ENCODE measurements around the gene OSGIN1. TPM values are rescaled to one million over a fixed set of nuclear protein-coding genes. Genes with fewer than 3 reads are reported as not detected.
"Not testable (repeated sequence)": the region's sequence is repeated elsewhere in the genome, so short reads cannot be mapped to it uniquely, and the experiment has no call there.

OSGIN1 gene
- total RNA-seq, 1 donor from 2014 or later, result 1.4 TPM

DNA sequence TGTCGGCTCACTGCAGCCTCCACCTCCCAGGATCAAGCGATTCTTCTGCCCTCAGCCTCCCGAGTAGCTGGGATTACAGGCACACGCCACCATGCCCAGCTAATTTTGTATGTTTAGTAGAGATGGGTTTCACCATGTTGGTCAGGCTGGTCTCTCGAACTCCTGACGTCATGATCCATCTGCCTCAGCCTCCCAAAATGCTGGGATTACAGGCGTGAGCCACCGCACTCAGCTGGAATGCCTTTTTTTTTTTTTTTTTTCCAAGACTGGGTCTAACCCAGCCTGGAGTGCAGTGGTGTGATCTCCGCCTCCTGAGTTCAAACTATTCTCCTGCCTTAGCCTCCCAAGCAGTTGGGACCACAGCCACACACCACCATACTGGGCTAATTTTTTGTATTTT lies 11.5 kb upstream of the OSGIN1 start:
- DNase-seq (ENCODE audit: low read depth), result not testable (repeated sequence)

DNA sequence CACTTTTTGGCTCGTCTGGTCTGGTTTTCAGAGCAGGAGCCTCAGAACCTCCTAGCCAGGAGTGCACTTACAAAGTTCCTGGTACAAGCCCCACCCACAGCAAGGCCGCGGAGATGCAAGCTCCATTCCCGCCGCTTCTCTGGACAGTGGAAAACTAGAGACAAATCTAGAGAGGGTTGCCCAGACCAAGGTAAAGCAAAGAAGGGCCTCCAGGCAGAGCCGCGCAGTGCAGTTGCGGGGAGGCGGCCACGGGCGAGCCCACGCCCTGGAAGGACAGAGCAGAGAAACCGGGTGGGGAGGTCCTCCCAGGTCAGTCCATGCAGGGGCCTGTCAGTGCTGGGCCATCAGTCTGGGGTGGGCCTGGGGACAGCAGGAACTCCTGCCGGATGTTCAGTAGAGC lies 11.0 kb upstream of the OSGIN1 start:
- no peak for DNase-seq (ENCODE audit: low read depth)

DNA sequence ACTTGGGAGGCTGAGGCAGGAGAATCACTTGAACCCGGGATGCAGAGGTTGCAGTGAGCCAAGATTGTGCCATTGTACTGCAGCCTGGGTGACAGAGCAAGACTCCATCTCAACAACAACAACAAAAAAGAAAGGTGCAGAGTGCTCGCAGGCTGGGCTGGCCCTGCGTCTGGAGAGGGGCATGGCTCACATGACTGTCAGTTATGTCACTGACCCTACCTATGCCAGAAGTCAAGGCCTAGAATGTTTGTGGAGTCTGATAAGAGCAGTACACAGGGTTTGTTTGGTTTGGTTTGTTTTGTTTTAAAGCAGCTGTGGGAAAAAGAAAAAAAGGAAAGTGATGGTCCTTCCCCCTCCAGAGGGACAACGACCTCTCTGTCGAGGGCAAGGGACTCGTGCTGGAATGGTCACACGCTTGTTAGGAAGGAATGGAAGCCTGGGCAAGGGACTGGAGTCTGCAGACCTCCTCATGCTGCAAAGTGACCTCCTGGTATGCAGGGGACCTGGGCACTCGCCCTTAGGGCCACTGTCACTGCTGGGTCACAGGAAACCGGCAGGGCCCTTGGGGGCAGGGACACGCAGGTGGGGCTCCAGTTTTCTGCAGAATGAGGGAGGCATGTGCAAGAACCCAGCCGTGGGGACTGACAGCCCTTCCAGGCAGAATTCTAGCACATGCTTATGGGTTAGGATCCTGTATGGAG lies 10.1 kb upstream of the OSGIN1 start:
- no peak for DNase-seq (ENCODE audit: low read depth)

DNA sequence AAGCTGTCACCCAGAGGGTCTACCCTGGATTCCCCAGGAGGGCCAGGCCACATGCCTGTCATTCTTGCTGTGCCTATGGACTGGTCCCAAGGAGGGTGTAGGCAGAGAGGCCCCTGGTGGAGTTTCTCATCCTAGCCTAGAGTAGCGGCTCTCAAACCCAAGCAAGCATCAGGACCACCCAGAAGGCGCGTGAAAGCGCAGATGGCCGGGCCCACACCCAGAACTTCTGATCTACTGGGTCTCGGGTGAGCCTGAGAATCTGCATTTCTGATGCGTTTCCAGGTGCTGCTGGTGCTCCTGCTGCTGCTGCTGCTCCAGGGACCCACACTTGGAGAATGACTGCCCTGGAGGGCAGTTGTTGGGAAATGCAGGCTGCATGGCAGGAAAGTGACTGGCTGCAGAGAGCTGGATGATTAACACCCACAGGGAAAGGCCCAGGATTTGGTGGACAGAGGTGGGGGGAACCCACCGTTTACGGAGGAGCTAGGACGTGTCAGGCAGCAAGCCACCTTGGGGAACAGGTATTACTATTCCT lies 9.5 kb upstream of the OSGIN1 start:
- DNase-seq (ENCODE audit: low read depth), result no peak

DNA sequence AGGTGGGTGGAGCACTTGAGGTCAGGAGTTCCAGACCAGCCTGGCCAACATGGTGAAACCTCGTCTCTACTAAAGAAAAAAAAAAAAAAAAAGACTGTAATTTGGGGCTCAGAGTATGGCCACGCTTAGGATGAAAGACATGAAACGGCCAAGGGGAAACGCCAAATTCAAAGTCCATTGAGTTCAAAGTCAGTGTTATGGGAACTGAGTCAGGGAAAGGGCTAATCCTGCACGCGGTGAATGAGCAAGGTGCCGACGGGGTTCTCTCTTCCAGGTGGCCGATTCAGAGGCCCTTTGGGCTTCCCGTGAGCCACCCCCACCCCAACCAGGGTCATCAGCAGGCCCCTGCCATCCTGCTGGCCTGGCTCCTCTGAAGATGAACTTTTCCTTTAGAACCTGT lies 7.5 kb upstream of the OSGIN1 start:
- DNase-seq (ENCODE audit: low read depth), result no peak

DNA sequence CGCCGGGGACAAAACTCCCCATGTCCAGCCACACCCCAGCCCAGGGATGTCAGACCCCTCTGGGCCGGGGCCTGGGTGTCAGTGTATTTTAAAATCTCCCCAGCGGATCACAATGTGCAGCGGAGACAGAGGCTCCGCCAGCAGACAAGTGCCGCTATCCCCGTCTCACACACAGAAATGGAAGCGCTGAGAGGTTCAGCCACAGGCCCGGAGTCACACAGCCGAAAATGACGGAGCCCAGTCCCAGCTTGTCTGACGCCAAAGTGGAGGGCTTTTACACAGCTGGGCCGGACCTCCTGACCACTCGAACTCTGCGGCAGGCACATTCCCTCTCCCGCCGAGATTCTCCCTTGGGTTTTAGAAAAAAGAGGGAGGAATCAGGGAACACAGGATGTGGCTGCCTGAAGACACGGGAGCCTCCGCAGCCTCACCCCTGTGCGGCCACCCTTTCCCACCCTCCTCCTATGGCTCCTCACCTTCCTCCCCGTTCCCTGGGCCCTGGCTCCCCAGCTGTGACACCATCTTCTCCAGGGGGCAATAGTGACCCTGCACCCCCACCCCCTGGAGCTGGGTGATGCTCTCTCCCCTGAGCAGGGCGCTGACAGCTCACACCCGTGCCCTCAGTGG lies 6.8 kb upstream of the OSGIN1 start:
- no peak for DNase-seq (ENCODE audit: low read depth)

DNA sequence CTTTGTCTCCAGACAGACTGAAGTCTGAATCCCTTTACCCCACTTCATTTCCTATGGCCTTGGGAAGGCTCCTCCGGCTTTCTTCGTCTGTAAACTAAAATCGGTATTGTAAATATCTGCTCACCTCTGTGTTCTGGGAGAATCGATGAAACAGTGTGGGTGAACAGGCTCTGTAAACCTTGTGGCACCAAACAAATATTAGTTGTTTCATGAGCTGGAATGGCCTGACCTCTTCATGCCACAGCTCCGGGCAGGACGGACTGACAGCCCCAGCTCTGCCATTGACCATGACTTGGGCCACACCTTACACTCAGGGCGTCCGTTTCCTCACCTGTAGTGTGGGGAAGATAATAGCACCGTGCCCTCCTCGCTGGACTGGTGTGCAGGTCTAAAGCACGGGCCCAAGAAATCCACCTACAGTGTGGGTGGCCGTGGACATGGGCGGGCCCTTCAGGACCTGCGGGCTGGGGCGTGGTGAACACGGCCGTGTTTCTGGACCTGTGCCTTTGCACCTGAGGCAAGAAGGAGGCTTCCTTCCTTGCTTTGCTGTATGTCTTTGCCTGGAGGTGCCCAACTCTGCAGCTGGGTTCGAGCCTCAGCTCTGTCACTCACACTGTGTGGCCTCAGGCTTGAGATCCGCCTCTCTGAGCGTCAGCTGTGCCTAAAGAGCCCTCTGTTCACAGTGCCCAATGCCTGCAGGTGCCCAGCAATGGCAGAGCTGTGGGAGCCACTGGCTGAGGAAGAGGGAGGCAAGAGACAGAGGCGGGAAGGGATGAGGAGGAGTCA lies 6.1 kb upstream of the OSGIN1 start:
- DNase-seq (ENCODE audit: low read depth), result no peak

DNA sequence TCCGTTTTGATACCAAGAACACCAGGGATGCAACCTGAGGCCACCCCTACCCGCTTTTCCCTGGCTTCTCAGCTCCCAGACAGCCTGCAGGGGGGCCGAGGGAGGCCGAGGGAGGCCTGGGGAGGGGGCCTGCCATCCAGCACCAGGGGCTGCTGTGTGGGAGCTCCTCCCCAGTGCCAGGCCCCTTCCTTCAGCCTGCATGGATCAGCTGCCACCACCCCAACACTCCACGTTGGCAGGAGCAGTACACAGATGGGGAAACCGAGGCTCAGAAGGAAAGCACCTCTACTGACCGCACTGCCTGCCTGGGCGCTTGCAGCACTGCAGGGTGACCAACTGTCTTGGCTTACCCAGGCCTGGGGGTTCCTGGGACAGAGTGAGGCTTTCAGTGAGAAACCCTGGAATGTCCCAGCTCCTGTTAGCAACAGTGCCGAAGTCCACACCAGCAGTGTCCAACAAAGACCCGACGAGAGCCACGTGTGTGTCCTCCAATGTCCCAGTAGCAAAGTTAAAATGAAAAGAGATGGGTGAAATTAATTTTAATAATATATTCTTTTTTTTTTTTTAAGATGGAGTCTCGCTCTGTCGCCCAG lies 5.3 kb upstream of the OSGIN1 start:
- DNase-seq (ENCODE audit: low read depth), result no peak

DNA sequence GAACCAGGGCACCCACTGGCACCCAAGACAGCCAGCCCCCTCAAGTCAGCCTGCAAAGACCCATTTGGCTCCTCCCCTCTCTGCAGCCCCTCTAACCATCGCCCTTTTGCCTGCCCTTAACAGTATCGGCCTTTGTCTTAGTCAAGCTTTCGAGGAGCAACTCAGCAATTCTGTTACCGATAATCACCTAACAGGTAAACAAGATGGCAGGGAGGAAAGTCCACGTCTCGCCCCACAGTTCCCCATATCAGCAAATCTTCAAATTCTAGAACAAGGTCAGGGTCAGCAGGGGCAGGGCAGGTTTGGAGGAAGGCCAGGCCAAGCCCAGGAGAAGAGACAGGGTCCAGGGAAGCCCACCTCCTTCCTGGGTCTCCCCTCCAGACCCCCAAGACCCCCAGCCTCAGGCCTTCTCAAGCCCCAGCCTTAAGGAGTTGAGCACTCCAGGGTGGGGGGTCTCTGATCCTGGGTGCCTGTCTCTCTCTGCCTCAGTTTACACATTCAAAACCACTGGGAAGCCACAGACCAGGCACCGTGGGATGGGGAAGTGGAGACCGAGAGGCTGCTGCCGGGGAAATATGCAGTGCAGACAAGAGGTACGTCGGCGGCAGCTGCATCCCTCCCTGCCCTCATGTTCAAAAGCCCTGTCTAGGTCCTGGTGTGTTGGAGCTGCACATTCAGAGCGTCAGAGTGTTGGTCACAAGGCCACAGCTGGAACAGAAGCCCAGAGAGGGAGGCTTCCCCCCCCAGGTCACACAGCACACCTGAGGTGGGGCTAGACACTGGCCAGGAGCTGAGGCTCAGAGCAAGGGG lies 3.9 kb upstream of the OSGIN1 start:
- DNase-seq (ENCODE audit: low read depth), result no peak

DNA sequence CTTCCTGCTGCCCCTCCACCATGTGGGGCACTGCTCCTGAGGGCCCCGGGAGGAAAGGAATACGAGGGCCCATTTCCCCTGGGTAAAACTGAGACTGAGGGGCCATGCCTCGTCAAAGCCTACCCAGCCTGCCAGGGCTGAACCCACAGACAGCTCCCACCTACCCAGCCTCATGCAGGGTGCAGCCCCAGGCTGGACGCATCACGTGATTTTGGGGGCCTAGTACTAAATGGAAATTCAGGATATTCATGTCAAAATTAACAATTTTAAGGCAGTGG lies 3.4 kb upstream of the OSGIN1 start:
- DNase-seq (ENCODE audit: low read depth), result no peak

DNA sequence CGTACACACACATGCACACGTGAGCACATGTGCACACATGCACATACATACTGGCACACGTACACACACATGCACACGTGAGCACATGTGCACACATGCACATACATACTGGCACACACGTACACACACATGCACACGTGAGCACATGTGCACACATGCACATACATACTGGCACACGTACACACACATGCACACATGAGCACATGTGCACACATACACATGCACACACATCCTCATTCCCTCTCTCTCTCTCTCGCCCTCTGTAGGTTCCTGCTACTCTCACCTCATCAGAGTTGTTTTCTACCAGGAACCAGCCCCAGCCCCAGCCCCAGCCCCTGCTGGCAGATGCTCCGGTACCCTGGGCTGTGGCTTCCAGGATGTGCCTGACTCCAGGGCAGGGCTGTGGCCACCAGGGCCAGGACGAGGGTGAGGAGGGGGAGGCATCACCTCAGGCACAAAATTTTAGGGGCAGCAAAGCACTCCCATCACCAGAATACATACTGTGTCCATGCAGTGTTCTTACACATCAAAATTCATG lies 2.1 kb upstream of the OSGIN1 start:
- not testable (repeated sequence) for DNase-seq (ENCODE audit: low read depth)

DNA sequence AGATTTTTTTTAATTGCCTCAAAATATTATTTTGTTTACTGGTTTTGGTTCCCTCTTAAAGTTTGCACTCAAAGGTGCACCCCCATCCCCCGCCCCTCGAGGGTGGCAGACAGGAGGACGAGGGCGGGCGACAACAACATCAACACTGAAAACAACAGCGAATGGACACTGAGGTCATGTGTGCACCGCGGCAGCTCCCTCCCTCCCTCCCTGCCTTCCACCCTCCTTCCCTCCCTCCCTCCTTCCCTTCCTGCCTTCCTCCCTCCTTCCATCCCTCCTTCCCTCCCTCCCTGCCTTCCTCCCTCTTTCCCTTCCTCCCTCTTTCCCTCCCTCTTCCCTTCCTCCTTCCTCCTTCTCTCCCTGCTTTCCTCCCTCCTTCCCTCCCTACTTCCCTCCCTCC lies 1.5 kb upstream of the OSGIN1 start:
- DNase-seq (ENCODE audit: low read depth), result no peak

DNA sequence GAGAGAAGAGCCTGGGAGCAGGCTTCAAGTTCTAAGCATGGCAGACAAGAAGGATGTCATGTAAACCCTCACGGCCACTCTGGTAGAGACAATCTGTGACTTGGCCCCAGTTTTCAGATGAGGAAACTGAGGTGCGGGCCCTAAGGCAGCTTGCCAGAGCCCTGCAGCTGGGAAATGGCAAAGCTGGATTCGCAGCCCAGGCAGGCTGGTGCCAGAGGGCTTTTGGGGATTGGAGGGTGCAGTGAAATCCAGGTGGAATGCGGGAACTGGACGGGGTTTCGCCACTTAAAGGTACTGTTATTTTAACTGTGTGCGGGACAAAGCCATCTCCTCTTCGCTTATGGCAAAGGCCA lies 477 bp upstream of the OSGIN1 start:
- peak; percentile 58 for DNase-seq (ENCODE audit: low read depth)

DNA sequence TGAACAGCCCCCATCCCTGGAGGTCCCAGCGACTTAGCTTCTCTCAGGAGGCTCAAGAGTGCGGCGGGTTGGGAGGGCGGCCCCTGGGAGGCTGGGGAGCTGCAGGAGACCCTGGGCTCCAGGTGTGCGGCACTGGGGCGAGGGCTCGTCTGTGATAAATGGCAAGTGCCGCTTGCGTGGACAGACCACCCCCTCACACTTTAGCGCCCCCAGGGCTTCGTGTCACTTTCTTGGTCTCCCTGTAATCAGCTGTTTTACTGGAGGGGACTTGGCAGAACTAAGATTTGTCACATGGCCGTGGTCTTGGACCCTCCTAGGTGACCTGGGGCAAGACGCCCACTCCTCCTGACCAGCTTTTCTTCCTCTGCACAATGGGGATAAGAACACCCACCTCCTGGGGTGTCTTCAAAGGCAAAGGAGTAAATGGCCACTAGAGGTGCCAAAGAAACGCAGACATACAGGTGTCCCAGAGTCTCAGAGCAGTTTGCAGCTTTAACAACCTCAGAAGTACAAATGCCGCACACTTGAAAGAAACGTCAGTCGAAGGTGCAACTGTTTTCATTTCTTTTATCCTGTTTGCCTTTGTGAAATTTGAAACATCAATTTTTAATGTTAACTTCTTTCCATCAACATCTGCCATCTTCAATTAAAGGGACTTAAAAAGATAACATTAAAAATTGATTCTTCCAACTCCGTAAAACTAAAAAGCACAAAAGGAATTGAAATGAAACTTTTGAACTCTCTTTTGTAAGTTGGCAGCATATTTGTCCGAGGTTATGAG lies 946 bp downstream of the OSGIN1 start:
- DNase-seq (ENCODE audit: low read depth), result peak; percentile 62

DNA sequence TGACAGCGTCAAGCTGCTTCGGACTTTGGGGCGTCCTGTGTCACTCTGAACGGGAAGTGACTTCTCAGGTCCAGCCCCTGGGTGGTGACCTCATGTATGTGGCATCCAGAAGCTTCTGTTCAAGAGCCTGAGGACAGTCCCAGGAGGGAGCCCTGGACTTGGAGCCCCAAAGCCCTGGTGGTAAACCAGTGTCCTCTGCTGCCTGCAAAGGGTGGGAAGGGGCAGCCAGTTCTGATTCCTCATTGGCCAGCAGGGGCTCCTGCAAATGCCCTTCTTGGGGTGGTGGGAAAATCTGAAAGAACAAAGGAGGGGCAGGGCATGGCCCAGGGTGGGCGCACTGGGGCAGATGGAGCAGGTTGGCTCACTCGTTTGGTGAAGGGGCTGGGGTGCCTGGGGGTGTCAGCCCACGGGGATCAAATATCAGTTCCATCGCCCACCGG lies 1.6 kb downstream of the OSGIN1 start:
- peak; percentile 37 for DNase-seq (ENCODE audit: low read depth)

DNA sequence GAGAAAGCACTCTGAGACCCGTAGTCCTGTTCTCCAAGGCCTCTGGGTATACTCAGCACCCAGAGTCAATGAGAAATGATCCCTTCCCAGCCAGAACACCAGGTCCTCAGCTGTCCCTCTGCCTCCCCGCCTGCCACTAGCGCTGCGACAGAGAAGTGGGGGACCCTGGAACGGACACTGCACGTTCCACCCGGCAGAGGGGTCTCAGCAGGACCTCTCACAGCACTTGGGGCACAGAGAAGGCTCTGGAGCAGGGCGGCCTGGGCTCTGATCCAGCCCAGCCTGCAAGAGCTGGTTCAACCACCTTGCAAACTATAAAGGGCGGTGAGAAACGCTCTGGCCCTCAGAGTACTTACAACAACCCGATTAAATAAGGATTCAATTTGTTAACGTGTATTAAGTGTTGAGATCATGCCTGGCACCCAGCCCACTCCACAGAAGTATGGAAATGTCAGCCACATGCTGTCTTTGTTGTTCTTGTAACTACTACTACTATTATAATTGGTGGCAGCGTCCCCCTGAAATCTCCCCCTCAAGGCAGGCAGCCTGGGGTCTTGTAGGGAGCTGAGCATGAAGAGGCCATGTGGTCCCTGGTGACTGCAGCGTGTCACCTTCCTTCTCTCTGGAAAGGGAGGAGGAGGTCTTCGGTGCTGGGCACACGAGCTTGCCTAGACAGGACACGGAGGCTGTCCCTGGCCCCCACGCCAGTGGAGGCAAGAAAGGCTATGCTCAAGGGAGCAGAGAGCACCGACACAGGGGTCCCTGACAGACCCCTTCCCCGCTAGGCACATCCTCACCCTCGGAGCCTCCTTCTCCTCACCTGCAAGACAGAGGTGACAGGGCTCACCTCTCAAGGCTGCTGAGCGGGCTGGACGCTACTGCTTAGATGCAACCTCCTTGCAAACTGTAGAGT lies 2.4 kb downstream of the OSGIN1 start:
- DNase-seq (ENCODE audit: low read depth), result no peak

DNA sequence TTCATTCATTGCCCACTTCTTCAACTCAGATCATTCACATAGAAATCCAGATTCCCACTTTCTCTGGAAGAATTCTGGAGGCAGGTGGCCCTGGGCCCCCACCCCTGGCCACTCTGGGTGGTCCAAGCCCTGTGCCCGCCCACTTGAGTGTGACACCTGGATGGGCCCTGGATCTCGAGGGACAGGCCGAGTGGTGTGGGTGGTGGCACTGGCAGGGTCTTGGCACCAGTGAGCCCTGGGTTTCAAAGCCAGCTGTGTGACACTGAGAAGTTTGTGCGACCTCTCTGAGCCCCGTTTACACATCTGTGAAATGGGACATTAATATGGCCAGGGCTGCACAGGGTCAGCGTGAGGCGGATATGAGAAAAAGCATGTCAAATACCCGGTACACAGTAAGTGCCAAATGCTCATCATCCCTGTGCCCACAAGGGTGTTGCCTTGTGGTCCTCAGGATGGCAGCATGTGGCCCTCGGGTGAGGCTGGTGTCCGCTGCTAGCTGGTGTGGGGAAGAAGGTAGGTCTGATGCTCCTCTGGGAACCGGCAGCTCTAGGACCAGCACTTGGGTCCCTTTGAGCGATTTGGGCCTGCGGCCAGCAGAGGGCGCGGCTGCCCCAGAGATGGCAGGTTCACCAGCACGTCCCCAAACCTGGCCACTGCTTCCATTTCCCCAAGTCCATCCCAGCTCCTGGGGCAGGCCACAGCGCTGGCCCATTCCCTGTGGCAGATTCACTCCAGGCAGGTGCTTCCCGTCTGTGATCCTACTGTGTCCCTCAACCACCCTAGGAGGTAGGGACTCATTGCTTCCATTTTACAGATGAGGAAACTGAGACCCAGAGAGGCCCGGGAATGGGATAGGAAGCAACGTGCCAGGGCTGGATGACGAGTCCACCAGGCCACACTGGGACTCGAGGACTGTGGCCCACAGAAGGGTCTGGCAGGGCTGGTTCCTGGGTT lies 3.6 kb downstream of the OSGIN1 start:
- DNase-seq (ENCODE audit: low read depth), result peak; percentile 60

DNA sequence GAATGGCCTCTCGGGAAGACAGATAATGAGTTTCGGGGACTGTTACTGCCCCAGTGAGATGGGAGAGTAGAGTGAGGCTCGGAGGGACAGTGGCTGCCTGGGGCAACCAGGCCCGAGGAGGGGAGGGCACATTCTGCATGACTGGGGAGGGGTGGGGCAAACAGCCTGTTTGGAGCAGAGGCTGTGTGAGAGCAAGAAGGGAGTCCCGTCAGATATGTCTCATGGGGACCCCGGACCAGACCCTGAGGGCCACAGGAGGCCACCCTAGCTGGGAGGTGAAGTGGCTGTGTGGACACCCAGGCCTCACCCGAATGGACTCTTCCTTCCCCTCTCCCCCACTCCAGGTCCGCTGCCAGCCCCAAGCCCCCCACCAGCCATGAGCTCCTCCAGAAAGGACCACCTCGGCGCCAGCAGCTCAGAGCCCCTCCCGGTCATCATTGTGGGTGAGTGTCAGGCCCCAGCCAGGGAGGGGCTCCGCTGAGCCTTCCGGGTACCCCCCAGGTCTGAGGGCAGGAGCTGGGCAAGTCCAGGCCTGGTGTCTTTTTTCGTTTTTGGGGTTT lies 4.3 kb downstream of the OSGIN1 start:
- DNase-seq (ENCODE audit: low read depth), result no peak

Measured in renal cortical epithelial cell (primary cell).